Peyer's patch (tissue), 4 donors: ENCODE measurements around the gene ATG10.
"Not testable (repeated sequence)": the region's sequence is repeated elsewhere in the genome, so short reads cannot be mapped to it uniquely, and the experiment has no call there.

Experiments used
- POLR2A ChIP-seq, 2 donors: fragments of 450-650 bp; IDR thresholded peaks; one replicate each; pipeline ENCODE4 v1.5.1; 2017; ENCODE audit warnings: antibody characterized with exemption in 2 of 2, mild to moderate bottlenecking in 2 of 2, moderate library complexity in 2 of 2
- TF ChIP-seq, protein P1 (sequence below), 6 experiments: fragments of 450-650 bp in 4 of 6; fragments of 200-600 bp in 2 of 6; sonication (generic) in 1 of 6; IDR thresholded peaks; one replicate each; pipeline ENCODE4 v1.5.1; 2017 to 2019; ENCODE audit warnings: antibody characterized with exemption in 6 of 6, mild to moderate bottlenecking in 3 of 6, moderate library complexity in 1 of 6

DNA sequence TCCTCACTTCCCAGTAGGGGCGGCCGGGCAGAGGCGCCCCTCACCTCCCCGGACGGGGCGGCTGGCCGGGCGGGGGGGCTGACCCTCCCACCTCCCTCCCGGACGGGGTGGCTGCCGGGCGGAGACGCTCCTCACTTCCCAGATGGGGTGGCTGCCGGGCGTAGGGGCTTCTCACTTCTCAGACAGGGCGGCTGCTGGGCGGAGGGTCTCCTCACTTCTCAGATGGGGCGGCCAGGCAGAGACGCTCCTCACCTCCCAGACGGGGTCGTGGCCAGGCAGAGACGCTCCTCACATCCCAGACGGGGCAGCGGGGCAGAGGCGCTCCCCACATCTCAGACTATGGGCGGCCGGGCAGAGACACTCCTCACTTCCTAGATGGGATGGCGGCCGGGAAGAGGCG is 11.7 kb downstream of the ATG10 start:
- TF ChIP-seq, protein P1, sequence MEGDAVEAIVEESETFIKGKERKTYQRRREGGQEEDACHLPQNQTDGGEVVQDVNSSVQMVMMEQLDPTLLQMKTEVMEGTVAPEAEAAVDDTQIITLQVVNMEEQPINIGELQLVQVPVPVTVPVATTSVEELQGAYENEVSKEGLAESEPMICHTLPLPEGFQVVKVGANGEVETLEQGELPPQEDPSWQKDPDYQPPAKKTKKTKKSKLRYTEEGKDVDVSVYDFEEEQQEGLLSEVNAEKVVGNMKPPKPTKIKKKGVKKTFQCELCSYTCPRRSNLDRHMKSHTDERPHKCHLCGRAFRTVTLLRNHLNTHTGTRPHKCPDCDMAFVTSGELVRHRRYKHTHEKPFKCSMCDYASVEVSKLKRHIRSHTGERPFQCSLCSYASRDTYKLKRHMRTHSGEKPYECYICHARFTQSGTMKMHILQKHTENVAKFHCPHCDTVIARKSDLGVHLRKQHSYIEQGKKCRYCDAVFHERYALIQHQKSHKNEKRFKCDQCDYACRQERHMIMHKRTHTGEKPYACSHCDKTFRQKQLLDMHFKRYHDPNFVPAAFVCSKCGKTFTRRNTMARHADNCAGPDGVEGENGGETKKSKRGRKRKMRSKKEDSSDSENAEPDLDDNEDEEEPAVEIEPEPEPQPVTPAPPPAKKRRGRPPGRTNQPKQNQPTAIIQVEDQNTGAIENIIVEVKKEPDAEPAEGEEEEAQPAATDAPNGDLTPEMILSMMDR (IDR thresholded peaks at IDR 0.05) = not testable (repeated sequence)
- TF ChIP-seq POLR2A (IDR thresholded peaks at IDR 0.05) = not testable (repeated sequence)
